Activated naive CD4-positive, alpha-beta T cell treated with anti-CD3 and anti-CD28 coated beads, Interleukin-2, amount 50 U/mL, for 72 hours (primary cell): Measurements from ENCODE around the gene C19orf47. TPM values are rescaled to one million over a fixed set of nuclear protein-coding genes. Genes with fewer than 3 reads are reported as not detected.
"Not testable (repeated sequence)": the region's sequence is repeated elsewhere in the genome, so short reads cannot be mapped to it uniquely, and the experiment has no call there.

Experiments used
- ATAC-seq, 2 donors: fragments of 150-1000 bp; cut with Tn5 transposase; 2 replicates each; pipeline ENCODE4 v1.10.0; 2021; ENCODE audit warnings: mild to moderate bottlenecking in 2 of 2, moderate library complexity in 2 of 2
- DNase-seq, 2 donors: peaks; one replicate each; pipeline ENCODE4 v3.0.0; 2021 to 2022; ENCODE audit warnings: low spot score in 2 of 2
- H3K27ac Mint-ChIP-seq, 2 donors: one replicate each; pipeline ENCODE4 v1.8.0; 2022; ENCODE audit warnings: mild to moderate bottlenecking in 2 of 2, mixed read lengths in 2 of 2
- H3K36me3 Mint-ChIP-seq, 2 donors: one replicate each; pipeline ENCODE4 v1.8.0; 2022; ENCODE audit warnings: mixed read lengths in 2 of 2
- H3K9me3 Mint-ChIP-seq, 2 donors: one replicate each; pipeline ENCODE4 v1.8.0; 2022; ENCODE audit warnings: mixed read lengths in 2 of 2
- total RNA-seq, 2 donors: library from RNA; stranded (reverse); gene quantifications; one replicate each; pipeline ENCODE4 v1.2.3, GENCODE V29; 2022

C19orf47 gene
- total RNA-seq, 2 donors from 2014 or later: 18.9 to 24.1 TPM

GRCh38 chr19:40336601-40336900, 11.6 kb downstream of the C19orf47 start:
- no peak for DNase-seq

GRCh38 chr19:40335855-40336600, 12.2 kb downstream of the C19orf47 start:
- ATAC-seq: no peak
- DNase-seq: no peak
- Mint-ChIP-seq H3K9me3 (no peaks in the 10 kb centered on the region), H3K36me3 (no peaks in the 10 kb centered on the region), H3K27ac (peak overlapping the region in 1 of 2 donors; percentile 50)

More at GRCh38 chr19:40336601-40336900, 11.6 kb downstream of the C19orf47 start:
- ATAC-seq: no peak
- no peaks in the 10 kb centered on the region for H3K9me3 Mint-ChIP-seq
- no peak overlapping the region for H3K27ac Mint-ChIP-seq
- H3K36me3 Mint-ChIP-seq: no peaks in the 10 kb centered on the region

DNA sequence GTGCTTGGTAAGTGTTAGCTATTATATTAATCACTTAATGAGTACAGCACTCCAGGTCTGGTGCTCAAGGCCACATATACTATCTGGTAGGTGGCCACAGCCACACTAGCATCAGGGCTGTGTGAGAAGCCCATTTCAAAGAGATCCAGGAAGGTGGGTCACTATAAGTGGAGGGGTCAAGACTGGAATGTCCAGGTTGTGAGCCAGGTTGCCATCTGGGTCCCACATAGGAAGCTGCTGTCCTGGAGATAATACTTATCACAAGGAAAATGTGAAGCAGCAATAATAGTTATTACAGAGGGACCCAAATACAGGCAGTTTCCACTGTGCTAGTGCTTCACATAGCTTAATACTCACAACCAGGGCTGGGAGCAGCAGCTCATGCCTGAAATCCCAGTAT, 13.1 kb downstream of the C19orf47 start:
- Mint-ChIP-seq H3K36me3 (no peaks in the 10 kb centered on the region), H3K9me3 (no peaks in the 10 kb centered on the region), H3K27ac (no peak overlapping the region)
- DNase-seq (no peak), ATAC-seq (no peak)

DNA sequence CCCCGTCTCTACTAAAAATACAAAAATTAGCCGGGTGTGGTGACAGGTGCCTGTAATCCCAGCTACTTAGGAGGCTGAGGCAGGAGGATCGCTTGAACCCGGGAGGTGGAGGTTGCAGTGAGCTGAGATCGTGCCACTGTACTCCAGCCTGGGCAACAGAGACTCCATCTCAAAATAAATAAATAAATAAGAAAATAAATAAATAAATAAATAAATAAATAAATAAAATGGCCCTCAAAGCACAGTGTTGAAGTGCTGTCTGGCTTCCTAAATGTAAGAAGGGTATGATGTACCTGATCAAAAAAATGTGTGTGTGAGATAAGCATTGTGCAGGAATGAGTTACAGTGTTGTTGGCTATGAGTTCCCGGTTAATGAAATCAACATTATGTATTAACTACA, 15.1 kb downstream of the C19orf47 start:
- not testable (repeated sequence) for H3K27ac Mint-ChIP-seq, H3K36me3 Mint-ChIP-seq, DNase-seq, ATAC-seq, H3K9me3 Mint-ChIP-seq

- Mint-ChIP-seq H3K36me3 (no peaks in the 10 kb centered on the region), H3K27ac (no peak overlapping the region), H3K9me3 (no peaks in the 10 kb centered on the region)
- ATAC-seq: no peak
- no peak for DNase-seq
Measured at GRCh38 chr19:40332669-40333068, 15.5 kb downstream of the C19orf47 start.

- no peaks in the 10 kb centered on the region for H3K9me3 Mint-ChIP-seq
- H3K27ac Mint-ChIP-seq: peak overlapping the region; percentile 59 to 72
- DNase-seq: no peak
- no peak for ATAC-seq
- H3K36me3 Mint-ChIP-seq: no peaks in the 10 kb centered on the region
Measured at GRCh38 chr19:40331052-40331451, 17.1 kb downstream of the C19orf47 start.

DNA sequence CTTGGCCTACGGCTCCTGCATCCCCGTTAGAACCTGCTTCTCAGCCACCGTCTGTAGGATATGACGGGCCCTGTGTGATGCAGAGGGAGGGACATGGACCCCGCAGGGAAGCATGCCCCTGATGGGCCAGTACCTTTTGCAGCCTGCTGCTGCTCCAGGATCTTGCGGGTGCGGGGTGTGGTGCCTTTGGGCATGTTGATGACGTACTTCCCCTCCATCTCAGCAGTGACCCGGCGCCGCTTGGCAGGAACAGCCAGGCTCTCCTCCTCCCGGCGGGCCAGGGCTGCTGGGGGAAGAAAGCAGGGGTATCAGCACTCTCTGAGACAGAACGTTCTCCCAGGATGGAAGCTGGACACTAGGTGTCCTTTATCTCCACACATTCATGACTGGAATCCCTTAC, 22.0 kb downstream of the C19orf47 start:
- DNase-seq: no peak
- H3K36me3 Mint-ChIP-seq: no peaks in the 10 kb centered on the region
- H3K27ac Mint-ChIP-seq: no peak overlapping the region
- ATAC-seq: no peak
- no peaks in the 10 kb centered on the region for H3K9me3 Mint-ChIP-seq

GRCh38 chr19:40323705-40324104, 24.5 kb downstream of the C19orf47 start:
- Mint-ChIP-seq H3K9me3 (no peaks in the 10 kb centered on the region), H3K36me3 (no peaks in the 10 kb centered on the region), H3K27ac (peak overlapping the region; percentile 67 to 81)
- ATAC-seq (no peak), DNase-seq (no peak)

- no peak for ATAC-seq
- peak overlapping the region; percentile 67 to 81 for H3K27ac Mint-ChIP-seq
- DNase-seq: no peak
- no peaks in the 10 kb centered on the region for H3K36me3 Mint-ChIP-seq
- no peaks in the 10 kb centered on the region for H3K9me3 Mint-ChIP-seq
Measured at GRCh38 chr19:40322951-40323615, 25.1 kb downstream of the C19orf47 start.

DNA sequence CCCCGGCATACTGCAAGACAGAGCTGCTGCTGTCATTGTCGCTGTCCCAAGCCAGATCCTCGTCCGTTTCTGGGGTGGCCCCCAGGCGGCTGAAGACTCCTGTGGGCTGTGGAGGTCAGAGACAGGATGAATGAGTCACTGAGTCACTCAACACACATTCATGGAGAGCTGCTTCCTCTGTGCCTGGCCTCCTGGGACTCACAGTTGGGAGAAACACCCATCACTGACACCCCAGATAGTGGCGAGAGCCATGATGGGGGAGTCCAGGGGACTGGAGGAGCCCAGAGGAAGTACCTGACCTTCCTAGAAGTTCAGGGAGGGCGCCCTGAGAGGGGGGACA, 26.0 kb downstream of the C19orf47 start:
- peak overlapping the region; percentile 29 to 67 for H3K27ac Mint-ChIP-seq
- no peaks in the 10 kb centered on the region for H3K36me3 Mint-ChIP-seq
- H3K9me3 Mint-ChIP-seq: no peaks in the 10 kb centered on the region

GRCh38 chr19:40321566-40322270, 26.5 kb downstream of the C19orf47 start:
- Mint-ChIP-seq H3K27ac (peak overlapping the region; percentile 67 to 90), H3K9me3 (no peaks in the 10 kb centered on the region), H3K36me3 (no peaks in the 10 kb centered on the region)
- DNase-seq: no peak
- ATAC-seq: no peak

More for the DNA sequence above, 26.0 kb downstream of the C19orf47 start:
- ATAC-seq: no peak
- no peak for DNase-seq

DNA sequence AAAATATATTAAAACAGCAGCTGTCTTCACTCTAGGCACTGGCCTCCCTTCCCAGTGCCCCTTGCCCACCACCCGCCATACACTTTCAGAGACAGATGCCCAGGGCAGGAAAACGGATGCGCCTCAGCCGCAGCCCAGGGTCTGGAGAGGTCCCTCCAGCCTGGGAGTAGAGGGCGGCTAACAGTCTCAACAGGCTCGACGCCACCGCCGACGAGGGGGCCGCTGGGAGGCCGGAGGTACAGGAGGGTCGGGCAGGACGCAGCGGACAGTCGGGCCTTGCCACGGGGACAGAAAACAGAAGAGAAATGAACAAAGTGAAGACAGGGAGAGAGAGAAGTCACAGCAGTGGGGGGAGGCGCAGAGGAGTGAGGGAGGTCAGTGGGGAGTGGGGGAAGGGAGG, 27.1 kb downstream of the C19orf47 start:
- DNase-seq: no peak
- peak overlapping the region; percentile 67 to 84 for H3K27ac Mint-ChIP-seq
- no peaks in the 10 kb centered on the region for H3K9me3 Mint-ChIP-seq
- H3K36me3 Mint-ChIP-seq: no peaks in the 10 kb centered on the region
- ATAC-seq: no peak

DNA sequence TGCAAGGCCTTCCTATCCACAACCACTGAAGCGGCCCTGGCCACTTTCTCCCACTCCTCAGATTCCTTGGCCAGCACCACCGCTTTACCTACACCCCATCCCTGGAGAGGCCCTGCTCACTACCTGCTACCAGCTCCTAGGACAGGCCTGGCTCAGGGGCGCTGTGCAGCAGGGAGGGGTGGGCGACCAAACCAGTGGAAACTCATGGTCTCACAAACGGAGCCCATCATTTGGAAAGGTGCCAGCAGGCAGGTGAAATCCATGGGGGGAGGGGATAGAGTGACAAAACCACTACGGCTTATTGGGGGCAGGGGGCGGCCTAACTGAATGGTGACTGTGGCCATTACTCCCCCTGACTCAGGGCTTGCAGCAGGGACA, 27.6 kb downstream of the C19orf47 start:
- H3K27ac Mint-ChIP-seq: peak overlapping the region; percentile 53 to 59
- H3K9me3 Mint-ChIP-seq: no peaks in the 10 kb centered on the region
- ATAC-seq (no peak), DNase-seq (no peak)
- H3K36me3 Mint-ChIP-seq: no peaks in the 10 kb centered on the region

- ATAC-seq (no peak), DNase-seq (no peak)
- Mint-ChIP-seq H3K9me3 (no peaks in the 10 kb centered on the region), H3K36me3 (no peaks in the 10 kb centered on the region), H3K27ac (peak overlapping the region; percentile 11 to 33)
Measured at GRCh38 chr19:40317338-40317737, 30.9 kb downstream of the C19orf47 start.

- ATAC-seq (no peak), DNase-seq (no peak)
- H3K9me3 Mint-ChIP-seq: no peaks in the 10 kb centered on the region
- H3K27ac Mint-ChIP-seq: no peak overlapping the region
- H3K36me3 Mint-ChIP-seq: no peaks in the 10 kb centered on the region
Measured at GRCh38 chr19:40315812-40316470, 32.3 kb downstream of the C19orf47 start.

DNA sequence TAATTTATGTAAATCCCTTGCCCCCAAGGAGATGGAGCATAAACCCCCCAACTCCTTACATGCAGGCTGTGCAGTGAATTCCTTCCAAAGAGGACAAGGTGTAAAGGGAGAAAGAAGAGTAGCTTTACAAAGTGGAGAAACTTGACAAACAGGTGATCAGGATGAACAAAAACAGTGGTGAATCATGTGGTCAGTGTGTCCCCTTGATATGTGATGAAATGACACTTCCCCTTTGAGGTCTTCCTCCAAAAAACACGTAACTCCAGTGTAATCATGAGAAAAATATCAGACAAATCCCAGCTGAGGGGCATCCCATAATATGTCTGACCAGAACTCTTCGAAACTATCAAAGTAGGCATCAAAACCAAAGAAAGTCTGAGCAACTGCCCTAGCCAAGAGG, 33.5 kb downstream of the C19orf47 start:
- ATAC-seq (no peak), DNase-seq (no peak)
- H3K27ac Mint-ChIP-seq: no peak overlapping the region
- no peaks in the 10 kb centered on the region for H3K9me3 Mint-ChIP-seq
- no peaks in the 10 kb centered on the region for H3K36me3 Mint-ChIP-seq
